Endothelial cell of umbilical vein (primary cell): ENCODE measurements around the gene REM2.

ENCODE experiments used
- CTCF ChIP-seq, 2 donors: IDR thresholded peaks; 1 replicate in 1 of 2; 2 replicates in 1 of 2; pipeline ENCODE4 v1.5.1; 2011; ENCODE audit warnings: low read length in 2 of 2, mild to moderate bottlenecking in 2 of 2, moderate library complexity in 2 of 2, control low read depth in 1 of 2, inconsistent platforms in 1 of 2, low read depth in 1 of 2; ENCODE audit not compliant: insufficient read depth in 1 of 2; ENCODE audit errors: extremely low read depth in 1 of 2
- MYC ChIP-seq: IDR thresholded peaks from one replicate; pipeline ENCODE4 v1.6.1; 2011; ENCODE audit warnings: mild to moderate bottlenecking, low read depth, low read length
- POLR2A ChIP-seq: IDR thresholded peaks from 2 replicates; pipeline ENCODE4 v1.6.1; 2012; ENCODE audit warnings: low read depth, mild to moderate bottlenecking, control low read depth, low read length

DNA sequence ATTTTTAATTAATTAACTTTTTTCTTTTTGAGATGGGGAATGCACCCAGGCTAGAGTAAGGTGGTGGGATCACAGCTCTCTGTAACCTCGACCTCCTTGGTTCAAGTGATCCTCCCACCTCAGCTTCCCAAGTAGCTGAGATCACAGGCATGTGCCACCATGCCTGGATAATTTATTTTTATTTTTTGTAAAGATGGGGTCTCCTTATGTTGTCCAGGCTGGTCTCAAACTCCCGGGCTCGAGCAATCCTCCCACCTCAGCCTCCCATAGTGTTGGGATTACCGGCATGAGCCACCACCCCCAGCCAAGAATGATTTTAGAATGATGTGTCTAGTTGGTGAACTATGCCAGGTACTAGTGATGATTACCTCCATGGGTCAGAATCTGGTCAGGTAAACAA, 18.0 kb upstream of the REM2 start:
- TF ChIP-seq CTCF (IDR thresholded peaks at IDR 0.05; ENCODE audit: extremely low read depth in 1 of 2, insufficient read depth in 1 of 2, low read depth in 1 of 2, low read length in 2 of 2) (no peak), POLR2A (no peak), MYC (no peak)
